SK-MEL-5 (cell line): ENCODE measurements around the gene CFAP43. TPM values are rescaled to one million over a fixed set of nuclear protein-coding genes. Genes with fewer than 3 reads are reported as not detected.

Experiments
- DNase-seq: peaks from one replicate; pipeline ENCODE4 v3.0.0-alpha.2; 2016; ENCODE audit warnings: low read depth, low spot score
- in situ Hi-C: cut with HindIII; loops from 2 replicates; pipeline ENCODE4 v1.10.0; 2016; ENCODE audit warnings: low sequenced_read_pairs, high pct_unique_total_duplicates, low pct_unique_long_range_greater_than_20kb
- small RNA-seq, 2 experiments: library from RNA; depleted of rRNA; stranded (forward); fragments of <200 nt; gene quantifications; one replicate each; pipeline ENCODE3, GENCODE V24; 2014
- total RNA-seq: library from RNA; depleted of rRNA; stranded (reverse); fragments of >200 nt; shearing (Covaris generic); gene quantifications from 2 replicates; pipeline ENCODE4 v1.2.3, GENCODE V29; 2014; rRNA removed

The CFAP43 gene
- total RNA-seq, 1 experiment from 2014 or later: 1.3 TPM

- in situ Hi-C loops: no loop called here
- DNase-seq: no peak
Measured at GRCh38 chr10:104088239-104088638, 143.9 kb downstream of the CFAP43 start.

GRCh38 chr10:104085801-104086400, 146.3 kb downstream of the CFAP43 start, which contains the start of gene COL17A1:
Gene COL17A1, minus strand, starts transcription at chr10:104085880. Its CDS starts 5,207 bp downstream, at chr10:104080673.
- in situ Hi-C loops: no loop called here
- DNase-seq: no peak

DNA sequence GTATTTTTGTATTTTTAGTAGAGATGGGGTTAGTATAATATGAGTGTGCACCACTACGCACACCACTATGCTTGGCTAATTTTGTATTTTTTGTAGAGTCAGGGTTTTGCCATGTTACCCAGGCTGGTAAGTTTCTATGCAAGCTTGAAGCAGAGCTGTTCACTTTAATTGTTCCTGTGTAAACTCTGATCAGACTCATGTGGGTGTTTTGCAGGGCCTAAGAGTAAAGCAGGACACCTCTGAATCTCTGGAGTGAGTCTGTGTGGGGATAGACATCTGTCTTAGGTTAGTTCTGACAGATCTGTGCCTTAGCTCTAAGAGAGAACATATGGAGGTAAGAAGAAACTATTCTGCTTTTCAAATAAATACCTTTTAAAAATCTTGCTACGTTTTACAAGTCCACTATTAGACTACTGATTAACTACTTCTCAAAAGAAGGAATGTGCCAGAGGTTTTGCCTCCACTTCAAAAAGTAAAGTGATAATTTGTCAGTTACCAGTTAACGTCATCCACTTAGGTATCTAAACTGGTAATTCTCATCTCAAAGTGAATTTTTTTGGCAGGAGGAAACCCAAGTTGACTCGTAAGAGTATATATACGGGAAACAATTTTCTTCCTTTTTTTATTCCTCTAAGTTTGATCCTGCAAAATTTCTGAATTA, 147.6 kb downstream of the CFAP43 start:
- no peak for DNase-seq
- in situ Hi-C loops: no loop called here

- DNase-seq: no peak
- in situ Hi-C loops: no loop called here
Measured at GRCh38 chr10:104081998-104082397, 150.2 kb downstream of the CFAP43 start.

GRCh38 chr10:104080762-104081161, 151.4 kb downstream of the CFAP43 start:
- in situ Hi-C loops: no loop called here

More at GRCh38 chr10:104080762-104081161, 151.4 kb downstream of the CFAP43 start:
- DNase-seq: peak; percentile 63

Small RNA genes within 50 kb of the gene (small RNA-seq; reads per million reads assigned to genes)
- gene MIR4482 (0 to 0.02 reads per million in 2 experiments), gene MIR609 (0 reads per million in 2 experiments)

Other genes with a start within 250 kb of the CFAP43 start
- gene COL17A1, start 146.5 kb downstream of the CFAP43 start, total RNA-seq: 0.43 and 0.45 TPM in 2 replicates
- 7.2 and 8.6 TPM in 2 replicates for gene SFR1, start 110.2 kb downstream of the CFAP43 start, total RNA-seq
- gene GSTO1, start 22.5 kb upstream of the CFAP43 start, total RNA-seq: 460 and 588 TPM in 2 replicates
- gene GSTO2, start 36.8 kb upstream of the CFAP43 start, total RNA-seq: 0.90 and 1.2 TPM in 2 replicates
- gene ITPRIP, start 106.1 kb upstream of the CFAP43 start, total RNA-seq: 10.3 and 12.7 TPM in 2 replicates
- 0.21 and 0.35 TPM in 2 replicates for gene CFAP58, start 121.5 kb upstream of the CFAP43 start, total RNA-seq